ENCODE results near the gene NACC2. TPM values are rescaled to one million over a fixed set of nuclear protein-coding genes. Genes with fewer than 3 reads are reported as not detected.

NACC2 gene
- total RNA-seq, 2 experiments from 2014 or later = 5.6 to 6.4 TPM

GRCh38 chr9:135988493-135988892, 106.6 kb downstream of the NACC2 start:
- no peak for DNase-seq
- no peaks in the 10 kb centered on the region for H3K36me3 Mint-ChIP-seq (ENCODE audit: low read depth)
- no peak overlapping the region for H3K4me3 Mint-ChIP-seq
- ChIA-PET POLR2A (no interaction called here), CTCF (no interaction called here)
- no peaks in the 10 kb centered on the region for H3K9me3 Mint-ChIP-seq (ENCODE audit: insufficient read depth)
- no peak overlapping the region for H3K27ac Mint-ChIP-seq
- peaks cover 22% of the 10 kb centered on the region for H3K4me1 Mint-ChIP-seq (ENCODE audit: low read depth)
- no peak for ATAC-seq
- no peaks in the 10 kb centered on the region for H3K27me3 Mint-ChIP-seq (ENCODE audit: low read depth)

GRCh38 chr9:135987838-135988404, 107.2 kb downstream of the NACC2 start:
- no peak for ATAC-seq
- Mint-ChIP-seq H3K4me3 (no peak overlapping the region), H3K4me1 (ENCODE audit: low read depth) (peaks cover 22% of the 10 kb centered on the region), H3K9me3 (ENCODE audit: insufficient read depth) (no peaks in the 10 kb centered on the region), H3K27ac (no peak overlapping the region), H3K27me3 (ENCODE audit: low read depth) (no peaks in the 10 kb centered on the region), H3K36me3 (ENCODE audit: low read depth) (no peaks in the 10 kb centered on the region)
- ChIA-PET CTCF (no interaction called here), POLR2A (no interaction called here)
- DNase-seq = no peak

GRCh38 chr9:135986605-135987004, 108.5 kb downstream of the NACC2 start:
- ATAC-seq = no peak

GRCh38 chr9:135985889-135986288, 109.2 kb downstream of the NACC2 start:
- Mint-ChIP-seq H3K27ac (no peak overlapping the region), H3K4me1 (ENCODE audit: low read depth) (peaks cover 9% of the 10 kb centered on the region), H3K4me3 (no peak overlapping the region), H3K27me3 (ENCODE audit: low read depth) (no peaks in the 10 kb centered on the region), H3K9me3 (ENCODE audit: insufficient read depth) (no peaks in the 10 kb centered on the region), H3K36me3 (ENCODE audit: low read depth) (no peaks in the 10 kb centered on the region)
- ChIA-PET POLR2A (interaction anchor here (0.6 kb wide), 1 partner anchor 10 kb away, joined by 4 read pairs; no protein-coding TSS in a partner anchor), CTCF (no interaction called here)
- no peak for DNase-seq
- no peak for ATAC-seq

More at GRCh38 chr9:135986605-135987004, 108.5 kb downstream of the NACC2 start:
- Mint-ChIP-seq H3K4me1 (ENCODE audit: low read depth) (peaks cover 13% of the 10 kb centered on the region), H3K27me3 (ENCODE audit: low read depth) (no peaks in the 10 kb centered on the region), H3K36me3 (ENCODE audit: low read depth) (no peaks in the 10 kb centered on the region), H3K4me3 (no peak overlapping the region), H3K9me3 (ENCODE audit: insufficient read depth) (no peaks in the 10 kb centered on the region), H3K27ac (no peak overlapping the region)
- CTCF ChIA-PET = no interaction called here
- POLR2A ChIA-PET = no interaction called here
- DNase-seq = no peak

GRCh38 chr9:135985459-135985774, 109.7 kb downstream of the NACC2 start:
- Mint-ChIP-seq H3K4me1 (ENCODE audit: low read depth) (peaks cover 7% of the 10 kb centered on the region), H3K27me3 (ENCODE audit: low read depth) (no peaks in the 10 kb centered on the region), H3K27ac (no peak overlapping the region), H3K9me3 (ENCODE audit: insufficient read depth) (no peaks in the 10 kb centered on the region), H3K36me3 (ENCODE audit: low read depth) (no peaks in the 10 kb centered on the region), H3K4me3 (no peak overlapping the region)
- no peak for ATAC-seq
- CTCF ChIA-PET = no interaction called here
- no peak for DNase-seq
- POLR2A ChIA-PET = interaction anchor here (0.6 kb wide), 1 partner anchor 9 kb away, joined by 4 read pairs; no protein-coding TSS in a partner anchor

GRCh38 chr9:135984072-135984710, 110.9 kb downstream of the NACC2 start:
- POLR2A ChIA-PET = no interaction called here
- Mint-ChIP-seq H3K27ac (no peak overlapping the region), H3K4me1 (ENCODE audit: low read depth) (peaks cover 6% of the 10 kb centered on the region), H3K9me3 (ENCODE audit: insufficient read depth) (no peaks in the 10 kb centered on the region), H3K4me3 (no peak overlapping the region), H3K36me3 (ENCODE audit: low read depth) (no peaks in the 10 kb centered on the region), H3K27me3 (ENCODE audit: low read depth) (no peaks in the 10 kb centered on the region)
- DNase-seq (no peak), ATAC-seq (no peak)
- CTCF ChIA-PET = no interaction called here

GRCh38 chr9:135983208-135984071, 111.6 kb downstream of the NACC2 start:
- CTCF ChIA-PET = no interaction called here
- Mint-ChIP-seq H3K4me1 (ENCODE audit: low read depth) (peaks cover 12% of the 10 kb centered on the region), H3K4me3 (no peak overlapping the region)

GRCh38 chr9:135982499-135983207, 112.4 kb downstream of the NACC2 start:
- H3K4me3 Mint-ChIP-seq = no peak overlapping the region
- H3K4me1 Mint-ChIP-seq (ENCODE audit: low read depth) = peaks cover 12% of the 10 kb centered on the region
- DNase-seq (no peak), ATAC-seq (no peak)
- H3K27ac Mint-ChIP-seq = no peak overlapping the region
- no peaks in the 10 kb centered on the region for H3K9me3 Mint-ChIP-seq (ENCODE audit: insufficient read depth)
- POLR2A ChIA-PET = no interaction called here
- H3K27me3 Mint-ChIP-seq (ENCODE audit: low read depth) = no peaks in the 10 kb centered on the region
- no peaks in the 10 kb centered on the region for H3K36me3 Mint-ChIP-seq (ENCODE audit: low read depth)
- CTCF ChIA-PET = no interaction called here

More at GRCh38 chr9:135983208-135984071, 111.6 kb downstream of the NACC2 start:
- no peak for DNase-seq
- no peaks in the 10 kb centered on the region for H3K27me3 Mint-ChIP-seq (ENCODE audit: low read depth)
- no peaks in the 10 kb centered on the region for H3K9me3 Mint-ChIP-seq (ENCODE audit: insufficient read depth)
- no peak for ATAC-seq
- POLR2A ChIA-PET = no interaction called here
- H3K36me3 Mint-ChIP-seq (ENCODE audit: low read depth) = no peaks in the 10 kb centered on the region
- H3K27ac Mint-ChIP-seq = no peak overlapping the region

- no peak for ATAC-seq
- no peak overlapping the region for H3K27ac Mint-ChIP-seq
Measured at GRCh38 chr9:135980926-135981630, 114.0 kb downstream of the NACC2 start.

GRCh38 chr9:135979547-135980166, 115.4 kb downstream of the NACC2 start:
- ChIA-PET CTCF (interaction anchor here (1.5 kb wide), 1 partner anchor 143 kb away, joined by 4 read pairs; no protein-coding TSS in a partner anchor), POLR2A (interaction anchor here (0.6 to 0.7 kb wide), 2 partner anchors 108 to 115 kb away, joined by 3 read pairs; partner anchors contain the start of gene NACC2)
- H3K4me3 Mint-ChIP-seq = peak overlapping the region; percentile 22
- ATAC-seq (peak; percentile 4), DNase-seq (no peak)
- no peaks in the 10 kb centered on the region for H3K27me3 Mint-ChIP-seq (ENCODE audit: low read depth)
- H3K36me3 Mint-ChIP-seq (ENCODE audit: low read depth) = no peaks in the 10 kb centered on the region
- no peaks in the 10 kb centered on the region for H3K9me3 Mint-ChIP-seq (ENCODE audit: insufficient read depth)
- peaks cover 12% of the 10 kb centered on the region for H3K4me1 Mint-ChIP-seq (ENCODE audit: low read depth)
- H3K27ac Mint-ChIP-seq = peak overlapping the region; percentile 80

More at GRCh38 chr9:135980926-135981630, 114.0 kb downstream of the NACC2 start:
- no peaks in the 10 kb centered on the region for H3K9me3 Mint-ChIP-seq (ENCODE audit: insufficient read depth)
- DNase-seq = no peak
- ChIA-PET POLR2A (no interaction called here), CTCF (no interaction called here)
- H3K4me1 Mint-ChIP-seq (ENCODE audit: low read depth) = peaks cover 12% of the 10 kb centered on the region
- no peaks in the 10 kb centered on the region for H3K36me3 Mint-ChIP-seq (ENCODE audit: low read depth)
- H3K4me3 Mint-ChIP-seq = no peak overlapping the region
- H3K27me3 Mint-ChIP-seq (ENCODE audit: low read depth) = no peaks in the 10 kb centered on the region

All from activated CD8-positive, alpha-beta T cell treated with anti-CD3 and anti-CD28 coated beads, Interleukin-2, amount 10 ng/mL, durations not matched to agents 7 days and 5 days (primary cell).